Mesenchymal stem cell (in vitro differentiated cells and primary cell): ENCODE data around the gene ARHGAP42.

Source experiments
- DNase-seq: peaks from one replicate; pipeline ENCODE4 v3.0.0-alpha.2; 2013
- H2AFZ ChIP-seq: one replicate; pipeline ENCODE4 v1.6.1; 2013; ENCODE audit warnings: low read depth, mild to moderate bottlenecking, control low read depth, inconsistent platforms, low read length, moderate library complexity
- H2AK5ac ChIP-seq: 2 replicates; pipeline ENCODE4 v1.6.1; 2013; ENCODE audit warnings: low read length, moderate library complexity, mild to moderate bottlenecking, inconsistent platforms; ENCODE audit not compliant: severe bottlenecking
- H2BK120ac ChIP-seq: one replicate; pipeline ENCODE4 v1.6.1; 2013; ENCODE audit warnings: low read depth, mild to moderate bottlenecking, inconsistent platforms, low read length, moderate library complexity
- H2BK12ac ChIP-seq, 2 experiments: one replicate each; pipeline ENCODE4 v1.6.1; 2013; ENCODE audit warnings: inconsistent platforms in 2 of 2, low read length in 2 of 2, mild to moderate bottlenecking in 2 of 2, moderate library complexity in 2 of 2, control low read depth in 1 of 2
- H2BK15ac ChIP-seq: one replicate; pipeline ENCODE4 v1.6.1; 2013; ENCODE audit warnings: mild to moderate bottlenecking, low read depth, inconsistent platforms; ENCODE audit not compliant: poor library complexity, severe bottlenecking
- H2BK5ac ChIP-seq: 2 replicates; pipeline ENCODE4 v1.6.1; 2013; ENCODE audit warnings: low read depth, mild to moderate bottlenecking, low read length, control low read depth, inconsistent platforms; ENCODE audit not compliant: poor library complexity, severe bottlenecking
- H3K14ac ChIP-seq, 2 experiments: one replicate each; pipeline ENCODE4 v1.6.1; 2013; ENCODE audit warnings: inconsistent platforms in 2 of 2, low read length in 2 of 2, control low read depth in 1 of 2, mild to moderate bottlenecking in 1 of 2, moderate library complexity in 1 of 2
- H3K18ac ChIP-seq, 2 experiments: one replicate each; pipeline ENCODE4 v1.6.1; 2013; ENCODE audit warnings: inconsistent platforms in 2 of 2, low read length in 2 of 2, control low read depth in 1 of 2, low read depth in 1 of 2, mild to moderate bottlenecking in 1 of 2
- H3K23ac ChIP-seq, 2 experiments: one replicate each; pipeline ENCODE4 v1.6.1; 2013; ENCODE audit warnings: inconsistent platforms in 2 of 2, low read length in 2 of 2, mild to moderate bottlenecking in 2 of 2, moderate library complexity in 2 of 2, control low read depth in 1 of 2
- H3K27ac ChIP-seq: 2 replicates; pipeline ENCODE4 v1.5.1; 2013; ENCODE audit warnings: mild to moderate bottlenecking, moderate library complexity, low read length, control low read depth, inconsistent platforms; ENCODE audit not compliant: poor library complexity, severe bottlenecking
- H3K27me3 ChIP-seq, 2 experiments: 2 replicates each; pipeline versions ENCODE4 v1.6.1 to v1.7.0; 2013; ENCODE audit warnings: low read length in 2 of 2, mild to moderate bottlenecking in 2 of 2, moderate library complexity in 2 of 2, control low read depth in 1 of 2, inconsistent platforms in 1 of 2; ENCODE audit not compliant: control insufficient read depth in 1 of 2, insufficient read depth in 1 of 2
- H3K36me3 ChIP-seq, 2 experiments: 2 replicates each; pipeline versions ENCODE4 v1.6.1 to v1.7.0; 2013; ENCODE audit warnings: low read length in 2 of 2, control low read depth in 1 of 2, inconsistent platforms in 1 of 2, low read depth in 1 of 2, mild to moderate bottlenecking in 1 of 2; ENCODE audit not compliant: insufficient read depth in 2 of 2, control insufficient read depth in 1 of 2
- H3K4ac ChIP-seq, 2 experiments: one replicate each; pipeline ENCODE4 v1.6.1; 2013; ENCODE audit warnings: inconsistent platforms in 2 of 2, low read length in 2 of 2, mild to moderate bottlenecking in 2 of 2, moderate library complexity in 2 of 2, control low read depth in 1 of 2, low read depth in 1 of 2
- H3K4me1 ChIP-seq: 2 replicates; pipeline ENCODE4 v1.6.1; 2013; ENCODE audit warnings: low read depth, low read length, control low read depth; ENCODE audit not compliant: control insufficient read depth, insufficient read depth
- H3K4me2 ChIP-seq: 2 replicates; pipeline ENCODE4 v1.6.1; 2013; ENCODE audit warnings: low read length, mild to moderate bottlenecking, inconsistent platforms; ENCODE audit not compliant: poor library complexity, severe bottlenecking
- H3K4me3 ChIP-seq, 2 experiments: 2 replicates each; pipeline versions ENCODE4 v1.5.1 to v1.7.0; 2013; ENCODE audit warnings: low read length in 2 of 2, mild to moderate bottlenecking in 2 of 2, control low read depth in 1 of 2, low read depth in 1 of 2; ENCODE audit not compliant: insufficient read depth in 1 of 2
- H3K79me1 ChIP-seq: replicated peaks from 2 replicates; pipeline ENCODE4 v1.6.1; 2013; ENCODE audit warnings: mild to moderate bottlenecking, control low read depth, low read length, inconsistent platforms; ENCODE audit not compliant: poor library complexity, severe bottlenecking
- H3K9ac ChIP-seq: 2 replicates; pipeline ENCODE4 v1.7.0; 2013; ENCODE audit warnings: mild to moderate bottlenecking, low read length, moderate library complexity
- H3K9me3 ChIP-seq: 2 replicates; pipeline ENCODE4 v1.7.0; 2013; ENCODE audit warnings: mild to moderate bottlenecking, low read length; ENCODE audit not compliant: control insufficient read depth
- H4K8ac ChIP-seq: one replicate; pipeline ENCODE4 v1.6.1; 2013; ENCODE audit warnings: inconsistent platforms, mild to moderate bottlenecking, low read length, moderate library complexity
- H4K91ac ChIP-seq: one replicate; pipeline ENCODE4 v1.6.1; 2013; ENCODE audit warnings: mild to moderate bottlenecking, low read length, inconsistent platforms
- WGBS: methylation state at CpG from one replicate; pipeline ENCODE4 v1.1.7; 2013; ENCODE audit warnings: mixed read lengths; 5-methylcytosine and 5-hydroxymethylcytosine counted together

ARHGAP42 gene

GRCh38 chr11:100849009-100849900 lies 162.2 kb downstream of the ARHGAP42 start:
- Histone ChIP-seq H3K4me3 (peak overlapping the region in 1 of 2 experiments; percentile 37), H3K14ac (no peak overlapping the region), H3K4me1 (peaks cover 3% of the 10 kb centered on the region), H4K91ac (no peak overlapping the region), H3K4ac (peak overlapping the region in 1 of 2 experiments; percentile 7), H2BK5ac (no peak overlapping the region), H3K4me2 (no peak overlapping the region), H3K9ac (peak overlapping the region; percentile 66), H3K27me3 (no peaks in the 10 kb centered on the region), H2AFZ (no peak overlapping the region), H3K79me1 (peaks cover 17% of the 10 kb centered on the region), H3K23ac (no peak overlapping the region), H2AK5ac (no peak overlapping the region), H2BK12ac (no peak overlapping the region), H3K27ac (peak overlapping the region; percentile 48), H2BK15ac (no peak overlapping the region), H4K8ac (no peak overlapping the region), H3K9me3 (no peaks in the 10 kb centered on the region), H3K36me3 (no peaks in the 10 kb centered on the region), H3K18ac (no peak overlapping the region), H2BK120ac (no peak overlapping the region)
- 5% methylated on average over 2 of the region's 4 CpGs for WGBS
- DNase-seq, result peak; percentile 83

GRCh38 chr11:100849901-100850235 lies 162.8 kb downstream of the ARHGAP42 start:
- Histone ChIP-seq H4K8ac (no peak overlapping the region), H2AFZ (no peak overlapping the region), H3K4ac (no peak overlapping the region), H3K9ac (peak overlapping the region; percentile 66), H3K27ac (no peak overlapping the region), H3K79me1 (peaks cover 19% of the 10 kb centered on the region), H3K4me3 (peak overlapping the region in 1 of 2 experiments; percentile 1), H4K91ac (no peak overlapping the region), H3K18ac (no peak overlapping the region), H3K4me2 (no peak overlapping the region), H2BK15ac (no peak overlapping the region), H2BK5ac (no peak overlapping the region), H2BK120ac (no peak overlapping the region), H2AK5ac (no peak overlapping the region), H3K14ac (no peak overlapping the region), H3K23ac (no peak overlapping the region), H3K27me3 (no peaks in the 10 kb centered on the region), H2BK12ac (no peak overlapping the region), H3K9me3 (no peaks in the 10 kb centered on the region), H3K4me1 (peaks cover 3% of the 10 kb centered on the region), H3K36me3 (no peaks in the 10 kb centered on the region)
- 56% methylated on average over 3 of the region's 4 CpGs for WGBS
- no peak for DNase-seq

- peaks cover 18% of the 10 kb centered on the region for H3K79me1 ChIP-seq
- no peak overlapping the region for H3K4ac ChIP-seq
- no peak overlapping the region for H3K23ac ChIP-seq
- no peak overlapping the region for H2AK5ac ChIP-seq
- H3K27me3 ChIP-seq, result no peaks in the 10 kb centered on the region
- no peak overlapping the region for H3K14ac ChIP-seq
- H3K4me3 ChIP-seq, result no peak overlapping the region
- H2AFZ ChIP-seq, result no peak overlapping the region
- H3K4me2 ChIP-seq, result no peak overlapping the region
- H4K91ac ChIP-seq, result no peak overlapping the region
- WGBS, result 89% methylated on average over 3 of the region's 4 CpGs
- H3K9ac ChIP-seq, result no peak overlapping the region
- no peak overlapping the region for H3K18ac ChIP-seq
- DNase-seq, result no peak
- no peak overlapping the region for H4K8ac ChIP-seq
- peaks cover 3% of the 10 kb centered on the region for H3K4me1 ChIP-seq
- no peak overlapping the region for H2BK120ac ChIP-seq
- peak overlapping the region in 1 of 2 experiments; percentile 42 for H2BK12ac ChIP-seq
- H3K27ac ChIP-seq, result no peak overlapping the region
- H3K9me3 ChIP-seq, result no peaks in the 10 kb centered on the region
- H3K36me3 ChIP-seq, result no peaks in the 10 kb centered on the region
- H2BK15ac ChIP-seq, result no peak overlapping the region
- H2BK5ac ChIP-seq, result no peak overlapping the region
Observed at GRCh38 chr11:100851147-100851546, 164.1 kb downstream of the ARHGAP42 start.

GRCh38 chr11:100851584-100852152 lies 164.6 kb downstream of the ARHGAP42 start:
- Histone ChIP-seq H3K27me3 (no peaks in the 10 kb centered on the region), H2BK5ac (no peak overlapping the region), H3K4ac (no peak overlapping the region), H2BK15ac (no peak overlapping the region), H3K14ac (no peak overlapping the region), H4K91ac (no peak overlapping the region), H3K9me3 (no peaks in the 10 kb centered on the region), H2BK12ac (peak overlapping the region in 1 of 2 experiments; percentile 77), H3K23ac (no peak overlapping the region), H2AK5ac (no peak overlapping the region), H3K18ac (peak overlapping the region in 1 of 2 experiments; percentile 77), H3K36me3 (no peaks in the 10 kb centered on the region), H3K9ac (no peak overlapping the region), H2BK120ac (no peak overlapping the region), H3K4me3 (no peak overlapping the region), H2AFZ (no peak overlapping the region), H3K4me1 (peaks cover 3% of the 10 kb centered on the region), H3K4me2 (no peak overlapping the region), H3K27ac (no peak overlapping the region), H4K8ac (no peak overlapping the region), H3K79me1 (peaks cover 15% of the 10 kb centered on the region)
- 93% methylated on average over 5 of the region's 5 CpGs for WGBS
- DNase-seq, result no peak
